Skeletal muscle tissue (tissue), 4 donors: ENCODE data around the gene ERC2. TPM values are rescaled to one million over a fixed set of nuclear protein-coding genes. Genes with fewer than 3 reads are reported as not detected.

ENCODE experiments used
- H3K27ac ChIP-seq: one replicate; pipeline ENCODE4 v1.7.0; 2013; ENCODE audit warnings: mild to moderate bottlenecking, low read depth, low read length, inconsistent platforms
- H3K27me3 ChIP-seq, 3 donors: one replicate each; pipeline ENCODE4 v1.7.0; 2013; ENCODE audit warnings: low read length in 3 of 3; ENCODE audit not compliant: control insufficient read depth in 3 of 3, insufficient read depth in 3 of 3
- H3K36me3 ChIP-seq, 3 donors: one replicate each; pipeline ENCODE4 v1.7.0; 2013; ENCODE audit warnings: low read length in 3 of 3; ENCODE audit not compliant: control insufficient read depth in 3 of 3, insufficient read depth in 3 of 3
- H3K4me1 ChIP-seq, 3 donors: one replicate each; pipeline ENCODE4 v1.7.0; 2013; ENCODE audit warnings: low read length in 3 of 3, mild to moderate bottlenecking in 3 of 3; ENCODE audit not compliant: control insufficient read depth in 3 of 3, insufficient read depth in 3 of 3
- H3K4me3 ChIP-seq, 3 donors: one replicate each; pipeline ENCODE4 v1.7.0; 2013; ENCODE audit warnings: low read length in 3 of 3
- H3K9ac ChIP-seq, 3 donors: one replicate each; pipeline ENCODE4 v1.7.0; 2013; ENCODE audit warnings: low read length in 3 of 3, mild to moderate bottlenecking in 3 of 3, moderate library complexity in 2 of 3, low read depth in 1 of 3
- H3K9me3 ChIP-seq, 3 donors: one replicate each; pipeline ENCODE4 v1.7.0; 2013; ENCODE audit warnings: low read length in 3 of 3; ENCODE audit not compliant: control insufficient read depth in 3 of 3
- total RNA-seq: library from RNA; depleted of rRNA; stranded (reverse); fragments of >200 nt; gene quantifications from one replicate; pipeline ENCODE4 v1.2.3, GENCODE V29; 2014
- donor health status: Osteomylitis.

ERC2 gene
- total RNA-seq, 1 donor from 2014 or later: 1.0 TPM

- Histone ChIP-seq H3K27ac (no peak overlapping the region), H3K4me3 (no peak overlapping the region), H3K27me3 (peaks cover 0 to 3% (median 0%) of the 10 kb centered on the region in 3 donors), H3K36me3 (no peaks in the 10 kb centered on the region), H3K9me3 (no peaks in the 10 kb centered on the region), H3K9ac (no peak overlapping the region), H3K4me1 (no peaks in the 10 kb centered on the region)
Observed at GRCh38 chr3:55989366-55989765, 478.9 kb downstream of the ERC2 start.

DNA sequence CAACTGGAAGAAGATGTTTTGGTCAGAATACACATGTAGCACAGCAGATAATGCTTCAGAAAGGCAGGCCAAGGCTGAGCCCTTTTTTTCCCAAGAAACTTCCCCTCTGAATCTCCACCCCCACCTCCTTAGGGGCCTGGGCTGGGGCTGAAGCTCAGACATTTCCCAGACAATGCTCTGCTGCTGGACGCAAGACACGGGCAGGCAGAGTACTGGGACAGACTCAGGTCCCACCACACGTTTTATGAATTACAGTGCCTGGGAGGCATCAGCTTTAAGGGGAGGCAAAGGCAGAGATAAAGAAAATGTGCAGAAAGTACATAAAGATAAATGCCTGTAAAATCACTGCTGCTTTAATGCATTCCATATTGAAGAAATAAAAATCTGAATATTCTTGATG is 479.4 kb downstream of the ERC2 start:
- Histone ChIP-seq H3K9ac (no peak overlapping the region), H3K27me3 (peaks cover 0 to 3% (median 0%) of the 10 kb centered on the region in 3 donors), H3K4me3 (no peak overlapping the region)

GRCh38 chr3:55984626-55985025 is 483.6 kb downstream of the ERC2 start:
- Histone ChIP-seq H3K9me3 (no peaks in the 10 kb centered on the region), H3K27ac (no peak overlapping the region), H3K9ac (no peak overlapping the region), H3K27me3 (peaks cover 0 to 3% (median 0%) of the 10 kb centered on the region in 3 donors), H3K4me1 (no peaks in the 10 kb centered on the region), H3K36me3 (no peaks in the 10 kb centered on the region), H3K4me3 (no peak overlapping the region)

More for the DNA sequence above, 479.4 kb downstream of the ERC2 start:
- no peaks in the 10 kb centered on the region for H3K9me3 ChIP-seq
- H3K27ac ChIP-seq: no peak overlapping the region
- H3K4me1 ChIP-seq: no peaks in the 10 kb centered on the region
- no peaks in the 10 kb centered on the region for H3K36me3 ChIP-seq

DNA sequence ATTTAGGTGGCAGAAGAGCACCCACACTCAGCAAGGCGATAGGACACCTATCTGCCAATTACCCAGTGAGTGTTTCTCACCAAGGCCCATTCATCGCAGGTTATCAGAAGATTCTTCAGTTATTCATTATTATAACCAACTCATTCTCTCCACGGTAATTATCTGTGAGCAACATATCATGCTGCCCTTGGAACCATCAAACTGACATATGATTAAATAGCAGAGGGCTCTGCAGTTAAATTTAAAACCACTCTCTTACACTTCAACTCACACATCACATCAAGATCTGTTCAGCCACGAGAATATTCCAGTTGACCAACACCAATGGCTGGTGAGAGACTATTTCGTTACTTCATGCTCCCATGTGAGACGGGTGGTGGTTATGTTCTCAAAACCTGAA is 489.3 kb downstream of the ERC2 start:
- H3K4me1 ChIP-seq: no peaks in the 10 kb centered on the region
- H3K4me3 ChIP-seq: no peak overlapping the region
- no peaks in the 10 kb centered on the region for H3K9me3 ChIP-seq
- H3K27ac ChIP-seq: no peak overlapping the region
- H3K9ac ChIP-seq: no peak overlapping the region
- no peaks in the 10 kb centered on the region for H3K27me3 ChIP-seq
- no peaks in the 10 kb centered on the region for H3K36me3 ChIP-seq

DNA sequence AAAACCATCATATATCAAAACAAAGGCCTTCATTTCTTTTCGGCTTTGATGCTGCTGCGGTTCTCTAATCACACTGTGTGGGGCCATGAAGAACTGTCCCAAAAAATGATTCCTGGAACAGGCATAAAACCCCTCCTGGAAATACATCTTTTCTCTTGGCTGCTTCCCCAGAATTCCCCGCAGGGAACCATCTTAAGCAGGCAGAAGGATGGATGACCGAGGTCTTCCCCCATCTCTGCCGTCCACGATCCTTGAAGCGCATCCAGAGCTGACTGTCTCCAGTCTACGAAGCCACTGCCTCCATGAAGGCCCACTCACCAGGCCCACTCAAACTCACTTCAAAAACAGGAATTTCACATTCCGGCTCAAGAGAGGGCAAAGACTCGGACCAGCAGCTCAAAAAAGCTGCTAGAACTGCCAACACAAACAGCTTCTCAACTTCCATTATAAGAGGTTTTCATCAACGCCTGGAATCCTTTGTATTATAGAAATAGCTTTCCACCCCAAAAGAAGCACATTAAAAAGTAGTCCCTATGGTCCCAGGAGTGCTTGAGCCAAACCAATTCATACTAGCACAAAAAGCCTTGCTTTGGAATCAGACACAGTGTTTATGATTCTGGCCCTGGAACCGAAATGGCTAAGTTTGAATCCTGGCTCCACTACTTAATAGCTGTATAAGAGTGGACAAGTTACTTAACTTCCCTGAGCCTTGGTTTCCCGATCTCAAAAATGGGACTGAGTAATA is 493.7 kb downstream of the ERC2 start:
- Histone ChIP-seq H3K36me3 (no peaks in the 10 kb centered on the region), H3K27ac (no peak overlapping the region), H3K4me1 (no peaks in the 10 kb centered on the region), H3K4me3 (peak overlapping the region in 1 of 3 donors; percentile 7), H3K27me3 (no peaks in the 10 kb centered on the region), H3K9ac (no peak overlapping the region), H3K9me3 (no peaks in the 10 kb centered on the region)

- Histone ChIP-seq H3K36me3 (no peaks in the 10 kb centered on the region), H3K4me1 (no peaks in the 10 kb centered on the region), H3K27me3 (no peaks in the 10 kb centered on the region), H3K9ac (no peak overlapping the region), H3K27ac (no peak overlapping the region), H3K4me3 (no peak overlapping the region), H3K9me3 (no peaks in the 10 kb centered on the region)
Observed at GRCh38 chr3:55969634-55970033, 498.6 kb downstream of the ERC2 start.

DNA sequence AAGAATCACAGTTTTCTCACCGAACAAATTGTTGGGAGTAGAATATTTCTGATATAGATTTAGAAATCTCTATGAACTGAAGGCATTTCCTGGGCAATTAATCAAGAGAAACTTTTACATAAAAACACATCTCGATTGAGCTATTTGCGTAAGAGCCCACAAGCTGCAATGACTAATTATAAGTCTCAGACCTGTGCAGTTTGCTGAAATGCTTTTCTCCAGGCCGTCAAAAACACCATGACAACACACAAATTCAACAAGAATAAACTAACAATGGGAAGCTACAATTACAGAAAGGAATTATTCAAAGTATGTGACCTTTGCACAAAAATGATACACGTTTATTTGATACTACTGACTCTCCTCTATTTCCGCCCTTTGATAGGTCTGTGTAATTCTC is 499.9 kb downstream of the ERC2 start:
- Histone ChIP-seq H3K4me3 (no peak overlapping the region), H3K36me3 (no peaks in the 10 kb centered on the region), H3K27me3 (no peaks in the 10 kb centered on the region), H3K27ac (no peak overlapping the region), H3K9ac (no peak overlapping the region), H3K9me3 (no peaks in the 10 kb centered on the region), H3K4me1 (no peaks in the 10 kb centered on the region)

DNA sequence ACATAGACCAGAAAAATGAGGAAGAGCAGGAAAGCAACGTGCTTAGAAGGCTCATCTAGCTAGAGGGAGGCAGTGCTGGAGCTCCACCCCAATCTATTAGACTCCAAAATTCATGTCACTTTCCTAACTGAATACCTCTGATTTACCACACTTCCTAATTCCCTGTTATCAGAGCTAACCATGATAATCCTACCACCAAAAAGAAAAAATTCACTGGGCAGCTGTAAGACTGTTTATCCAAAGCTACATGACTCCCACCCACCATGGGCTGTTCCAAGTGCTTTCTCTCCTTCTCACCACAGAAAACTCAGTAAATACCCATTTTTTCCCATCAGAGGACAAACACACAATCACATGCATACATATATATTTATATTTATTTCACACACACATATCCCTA is 501.7 kb downstream of the ERC2 start:
- H3K27me3 ChIP-seq: no peaks in the 10 kb centered on the region
- H3K36me3 ChIP-seq: no peaks in the 10 kb centered on the region
- no peak overlapping the region for H3K9ac ChIP-seq
- H3K27ac ChIP-seq: no peak overlapping the region
- no peak overlapping the region for H3K4me3 ChIP-seq
- no peaks in the 10 kb centered on the region for H3K4me1 ChIP-seq
- H3K9me3 ChIP-seq: no peaks in the 10 kb centered on the region

DNA sequence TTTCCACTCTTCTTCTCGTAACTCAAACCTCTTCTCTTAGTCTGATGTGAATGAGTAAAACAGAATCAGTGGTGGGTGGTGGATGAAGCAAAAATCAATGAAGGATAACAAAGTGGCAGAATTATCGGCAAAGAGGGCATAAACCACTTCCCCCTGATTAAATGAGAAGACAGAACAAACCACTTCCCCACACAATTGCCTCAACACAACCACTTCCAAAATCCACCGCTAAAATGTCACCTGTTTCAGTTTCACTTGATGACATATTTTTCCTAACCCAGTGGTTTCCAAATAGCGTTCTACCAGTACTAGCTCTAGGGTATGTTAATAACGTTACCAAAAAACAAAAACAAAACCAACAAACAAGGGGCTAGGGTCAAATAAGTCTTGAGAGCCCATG is 502.5 kb downstream of the ERC2 start:
- Histone ChIP-seq H3K4me3 (no peak overlapping the region), H3K36me3 (no peaks in the 10 kb centered on the region), H3K9ac (no peak overlapping the region), H3K9me3 (no peaks in the 10 kb centered on the region), H3K4me1 (no peaks in the 10 kb centered on the region), H3K27ac (no peak overlapping the region), H3K27me3 (no peaks in the 10 kb centered on the region)

- Histone ChIP-seq H3K27me3 (no peaks in the 10 kb centered on the region), H3K4me1 (no peaks in the 10 kb centered on the region), H3K36me3 (no peaks in the 10 kb centered on the region), H3K9me3 (no peaks in the 10 kb centered on the region), H3K4me3 (no peak overlapping the region), H3K27ac (no peak overlapping the region), H3K9ac (no peak overlapping the region)
Observed at GRCh38 chr3:55964491-55964985, 503.7 kb downstream of the ERC2 start.
